Endothelial cell of umbilical vein (primary cell): Measurements from ENCODE around the gene LYVE1. TPM values are rescaled to one million over a fixed set of nuclear protein-coding genes. Genes with fewer than 3 reads are reported as not detected.

Source experiments
- BruUV-seq: library from RNA; stranded (reverse); fragments of 400-500 nt; replicated peaks from 2 replicates; lab custom pipeline; 2021; lab: Mats Ljungman, UMichigan
- CTCF ChIA-PET: fragments of 300-600, 350-600 bp; sonication (Branson Sonifier 250); formaldehyde crosslinking; loops from one replicate; lab custom pipeline; 2021; ENCODE audit warnings: antibody characterized with exemption, inconsistent platforms; lab: Charles Lee
- POLR2A ChIA-PET: fragments of 300-600, 350-600 bp; sonication (Branson Sonifier 250); formaldehyde crosslinking; loops from one replicate; lab custom pipeline; 2021; ENCODE audit warnings: antibody characterized with exemption, inconsistent platforms; lab: Charles Lee
- DNase-seq: peaks from one replicate; pipeline ENCODE4 v3.0.0-alpha.2; 2011; ENCODE audit warnings: low read depth, low spot score
- FAIRE-seq: peaks from 2 replicates; lab custom pipeline; 2011; peaks lifted over from hg19 to GRCh38; lab: Jason Lieb, UNC
- H2AFZ ChIP-seq: 2 replicates; pipeline ENCODE4 v1.6.0; 2012; ENCODE audit warnings: low read depth, low read length, control low read depth, inconsistent platforms
- H3K27ac ChIP-seq: 2 replicates; pipeline ENCODE4 v1.5.1; 2011; ENCODE audit warnings: low read depth, mild to moderate bottlenecking, control low read depth, low read length, moderate library complexity; ENCODE audit not compliant: insufficient read depth
- H3K27me3 ChIP-seq, 2 experiments: 2 replicates each; pipeline versions ENCODE4 v1.6.0 to v1.6.1; 2011; ENCODE audit warnings: low read length in 2 of 2, mixed read lengths in 1 of 2; ENCODE audit not compliant: control insufficient read depth in 2 of 2, insufficient read depth in 2 of 2
- H3K36me3 ChIP-seq, 2 experiments: 2 replicates in 1 of 2; 3 replicates in 1 of 2; pipeline ENCODE4 v1.5.1; 2011; ENCODE audit warnings: low read length in 2 of 2, mild to moderate bottlenecking in 1 of 2, moderate library complexity in 1 of 2; ENCODE audit not compliant: control insufficient read depth in 2 of 2, insufficient read depth in 2 of 2; ENCODE audit errors: extremely low read depth in 1 of 2
- H3K4me1 ChIP-seq: 3 replicates; pipeline ENCODE4 v1.5.1; 2011; ENCODE audit warnings: mild to moderate bottlenecking, low read length; ENCODE audit not compliant: control insufficient read depth, insufficient read depth; ENCODE audit errors: extremely low read depth
- H3K4me2 ChIP-seq: 2 replicates; pipeline ENCODE4 v1.6.1; 2011; ENCODE audit warnings: low read length, control low read depth, mixed read lengths; ENCODE audit not compliant: insufficient read depth
- H3K4me3 ChIP-seq, 3 experiments: fragments of 200-600 bp in 1 of 3; sonication (generic), shearing (Covaris generic) in 1 of 3; replicated peaks in 1 of 3; 2 replicates each; pipeline ENCODE4 v1.5.1; 2011 to 2016; ENCODE audit warnings: control low read depth in 3 of 3, low read length in 3 of 3, mild to moderate bottlenecking in 2 of 3, inconsistent platforms in 1 of 3, low read depth in 1 of 3, moderate library complexity in 1 of 3; ENCODE audit not compliant: insufficient read depth in 1 of 3
- H3K79me2 ChIP-seq: 2 replicates; pipeline ENCODE4 v1.6.0; 2012; ENCODE audit warnings: low read length, inconsistent platforms; ENCODE audit not compliant: control insufficient read depth, insufficient read depth
- H3K9ac ChIP-seq: replicated peaks from 2 replicates; pipeline ENCODE3; 2011; ENCODE audit warnings: low read length, control low read depth; ENCODE audit not compliant: insufficient read depth; ENCODE audit errors: extremely low read depth
- H3K9me1 ChIP-seq: replicated peaks from 3 replicates; pipeline ENCODE4 v1.6.0; 2011; ENCODE audit warnings: mild to moderate bottlenecking, low read length; ENCODE audit not compliant: control insufficient read depth, insufficient read depth; ENCODE audit errors: extremely low read depth
- H3K9me3 ChIP-seq: replicated peaks from 2 replicates; pipeline ENCODE4 v1.5.1; 2012; ENCODE audit warnings: low read length, inconsistent platforms; ENCODE audit not compliant: control insufficient read depth, insufficient read depth
- H4K20me1 ChIP-seq: replicated peaks from 2 replicates; pipeline ENCODE3; 2011; ENCODE audit warnings: mild to moderate bottlenecking, low read length; ENCODE audit not compliant: control insufficient read depth, insufficient read depth; ENCODE audit errors: extremely low read depth
- EZH2 ChIP-seq: IDR thresholded peaks from 2 replicates; pipeline ENCODE4 v1.6.1; 2012; ENCODE audit warnings: borderline replicate concordance, low read depth, mild to moderate bottlenecking, moderate library complexity, low read length, inconsistent platforms; ENCODE audit not compliant: severe bottlenecking
- FOS ChIP-seq: IDR thresholded peaks from 2 replicates; pipeline ENCODE4 v1.6.1; 2011; ENCODE audit warnings: mild to moderate bottlenecking, low read length, moderate library complexity, borderline replicate concordance; ENCODE audit not compliant: insufficient read depth
- GATA2 ChIP-seq: IDR thresholded peaks from 2 replicates; pipeline ENCODE4 v1.7.0; 2011; ENCODE audit warnings: low read depth, mild to moderate bottlenecking, moderate library complexity, mixed read lengths, low read length; ENCODE audit not compliant: insufficient read length, insufficient read depth
- JUN ChIP-seq: IDR thresholded peaks from 2 replicates; pipeline ENCODE4 v1.6.1; 2011; ENCODE audit warnings: borderline replicate concordance, low read depth; ENCODE audit not compliant: insufficient read length, insufficient read depth
- MYC ChIP-seq: IDR thresholded peaks from one replicate; pipeline ENCODE4 v1.6.1; 2011; ENCODE audit warnings: mild to moderate bottlenecking, low read depth, low read length
- POLR2AphosphoS5 ChIP-seq: IDR thresholded peaks from 2 replicates; pipeline ENCODE4 v1.6.1; 2012; ENCODE audit warnings: low read depth, mild to moderate bottlenecking, control low read depth, low read length, moderate library complexity; ENCODE audit not compliant: insufficient read depth
- dilution Hi-C: fragments of 300-500 bp; cut with MboI; formaldehyde crosslinking; loops from one replicate; pipeline ENCODE4 v1.15.0; 2019; ENCODE audit warnings: low sequenced_read_pairs; ENCODE audit not compliant: extremely low pct_ligation_motif_present
- intact Hi-C: fragments of 100-400 bp; cut with micrococcal nuclease; formaldehyde crosslinking; loops from one replicate; pipeline ENCODE4 v1.10.0; 2022
- polyA plus RNA-seq, 4 experiments: library from polyadenylated mRNA; depleted of rRNA in 3 of 4; stranded (reverse) in 3 of 4; unstranded in 1 of 4; fragments of >200 nt; gene quantifications; 2 replicates each; pipeline versions ENCODE4 v1.2.1 to v1.2.3, GENCODE V29; 2011 to 2012; ENCODE audit warnings: missing spikeins in 1 of 4
- total RNA-seq: library from RNA; stranded (reverse); gene quantifications from 2 replicates; pipeline ENCODE4 v1.2.3, GENCODE V29; 2021
- TF ChIP-seq, protein P1 (sequence below), 2 donors: IDR thresholded peaks; 1 replicate in 1 of 2; 2 replicates in 1 of 2; pipeline ENCODE4 v1.5.1; 2011; ENCODE audit warnings: low read length in 2 of 2, mild to moderate bottlenecking in 2 of 2, moderate library complexity in 2 of 2, control low read depth in 1 of 2, inconsistent platforms in 1 of 2, low read depth in 1 of 2; ENCODE audit not compliant: insufficient read depth in 1 of 2; ENCODE audit errors: extremely low read depth in 1 of 2
- TF ChIP-seq, protein P2 (sequence below): IDR thresholded peaks from 2 replicates; pipeline ENCODE4 v1.6.1; 2011; ENCODE audit not compliant: insufficient read depth, insufficient read length

Gene LYVE1
- total and polyA plus RNA-seq, 2 donors (not counting 3 experiments of a cell fraction or from before 2014, with no cell fraction given), result 4.6 to 7.6 TPM

- no peaks in the 10 kb centered on the region for H3K79me2 ChIP-seq
- no peaks in the 10 kb centered on the region for H3K4me1 ChIP-seq
- dilution Hi-C loops, result no loop called here
- DNase-seq, result no peak
- no peaks in the 10 kb centered on the region for H4K20me1 ChIP-seq
- H3K4me3 ChIP-seq, result no peak overlapping the region
- no peak overlapping the region for H3K27ac ChIP-seq
- H3K4me2 ChIP-seq, result no peak overlapping the region
- H3K9me3 ChIP-seq, result no peaks in the 10 kb centered on the region
- POLR2A ChIA-PET, result no interaction called here
- H3K27me3 ChIP-seq, result no peaks in the 10 kb centered on the region
- intact Hi-C loops, result no loop called here
- no peaks in the 10 kb centered on the region for H3K36me3 ChIP-seq
- no TSS peak for BruUV-seq
- CTCF ChIA-PET, result interaction anchor here (0.6 to 1.1 kb wide), 4 partner anchors 8 to 32 kb away, joined by 3 to 4 read pairs (median 3); no protein-coding TSS in a partner anchor
- no peak overlapping the region for H3K9ac ChIP-seq
- no peak for TF ChIP-seq POLR2AphosphoS5
- TF ChIP-seq MYC, result no peak
- TF ChIP-seq EZH2, result no peak
- TF ChIP-seq, protein P1, sequence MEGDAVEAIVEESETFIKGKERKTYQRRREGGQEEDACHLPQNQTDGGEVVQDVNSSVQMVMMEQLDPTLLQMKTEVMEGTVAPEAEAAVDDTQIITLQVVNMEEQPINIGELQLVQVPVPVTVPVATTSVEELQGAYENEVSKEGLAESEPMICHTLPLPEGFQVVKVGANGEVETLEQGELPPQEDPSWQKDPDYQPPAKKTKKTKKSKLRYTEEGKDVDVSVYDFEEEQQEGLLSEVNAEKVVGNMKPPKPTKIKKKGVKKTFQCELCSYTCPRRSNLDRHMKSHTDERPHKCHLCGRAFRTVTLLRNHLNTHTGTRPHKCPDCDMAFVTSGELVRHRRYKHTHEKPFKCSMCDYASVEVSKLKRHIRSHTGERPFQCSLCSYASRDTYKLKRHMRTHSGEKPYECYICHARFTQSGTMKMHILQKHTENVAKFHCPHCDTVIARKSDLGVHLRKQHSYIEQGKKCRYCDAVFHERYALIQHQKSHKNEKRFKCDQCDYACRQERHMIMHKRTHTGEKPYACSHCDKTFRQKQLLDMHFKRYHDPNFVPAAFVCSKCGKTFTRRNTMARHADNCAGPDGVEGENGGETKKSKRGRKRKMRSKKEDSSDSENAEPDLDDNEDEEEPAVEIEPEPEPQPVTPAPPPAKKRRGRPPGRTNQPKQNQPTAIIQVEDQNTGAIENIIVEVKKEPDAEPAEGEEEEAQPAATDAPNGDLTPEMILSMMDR (IDR thresholded peaks at IDR 0.05; ENCODE audit: extremely low read depth in 1 of 2, insufficient read depth in 1 of 2, low read depth in 1 of 2, low read length in 2 of 2), result no peak
- no peak for TF ChIP-seq GATA2
- no peak for TF ChIP-seq FOS
- TF ChIP-seq, protein P2, sequence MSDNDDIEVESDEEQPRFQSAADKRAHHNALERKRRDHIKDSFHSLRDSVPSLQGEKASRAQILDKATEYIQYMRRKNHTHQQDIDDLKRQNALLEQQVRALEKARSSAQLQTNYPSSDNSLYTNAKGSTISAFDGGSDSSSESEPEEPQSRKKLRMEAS, result no peak
- TF ChIP-seq JUN, result no peak
- no peak overlapping the region for H2AFZ ChIP-seq
- no peaks in the 10 kb centered on the region for H3K9me1 ChIP-seq
- no peak for FAIRE-seq
These were observed 30.4 kb upstream of the LYVE1 start for GRCh38 chr11:10598816-10599215.
